AG08395 (cell line): Measurements from ENCODE around the gene MMAB.

Experiments used
- DNase-seq: peaks from one replicate; pipeline ENCODE4 v3.0.0; 2012; ENCODE audit warnings: mixed read lengths, low spot score

MMAB gene

DNA sequence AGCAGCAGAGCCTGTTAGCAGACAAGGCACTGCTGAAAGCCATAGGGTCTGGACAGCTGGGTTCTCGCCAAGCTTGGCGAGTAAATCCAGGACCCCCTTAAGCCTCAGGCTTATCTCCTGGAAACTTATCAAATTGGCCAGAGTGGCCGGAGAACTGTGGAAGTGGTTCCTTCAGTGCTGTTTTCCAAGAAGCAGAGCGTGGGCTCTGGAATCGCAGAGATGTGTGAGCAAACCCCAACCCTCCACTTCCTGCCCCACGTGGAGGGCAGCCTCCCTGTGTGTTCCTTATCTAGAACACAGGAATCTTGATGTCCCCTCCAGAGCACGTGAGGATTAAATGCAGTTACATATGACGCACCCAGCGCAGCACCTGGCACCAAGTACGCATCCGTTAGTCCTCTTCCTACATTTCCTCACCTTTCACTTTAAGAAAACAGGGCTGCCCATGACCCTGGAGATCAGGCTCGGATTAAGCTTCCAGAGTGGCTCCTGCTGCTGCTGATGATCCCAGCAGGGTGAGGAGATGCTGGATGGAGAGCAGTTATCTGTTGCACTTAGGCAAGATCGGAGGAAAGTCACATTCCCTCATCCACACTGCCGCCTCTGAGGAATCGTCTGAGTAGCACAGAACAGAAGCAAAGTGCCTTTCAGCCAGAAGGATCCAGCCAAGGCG, 35.0 kb downstream of the MMAB start:
- DNase-seq, result no peak

DNA sequence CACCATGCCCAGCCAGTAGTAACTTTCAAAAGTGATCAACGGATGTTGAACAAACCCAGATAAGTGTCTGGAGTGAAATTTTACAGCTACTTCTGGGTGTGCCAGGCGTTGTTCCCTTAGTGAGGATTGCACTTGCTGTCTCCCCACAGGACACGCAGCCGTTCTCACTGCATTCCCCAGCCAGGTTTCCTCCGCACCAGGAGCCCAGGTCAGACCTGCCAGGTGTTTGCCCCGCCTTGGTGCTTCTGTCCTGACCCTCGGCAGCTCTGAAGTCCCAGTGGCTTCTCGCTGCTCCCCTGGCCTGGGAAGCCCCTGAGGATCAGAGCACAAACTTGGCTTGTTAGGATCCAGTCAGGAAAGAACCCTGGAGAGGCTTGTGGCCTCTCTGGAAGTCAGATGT, 36.2 kb downstream of the MMAB start:
- DNase-seq, result no peak

DNA sequence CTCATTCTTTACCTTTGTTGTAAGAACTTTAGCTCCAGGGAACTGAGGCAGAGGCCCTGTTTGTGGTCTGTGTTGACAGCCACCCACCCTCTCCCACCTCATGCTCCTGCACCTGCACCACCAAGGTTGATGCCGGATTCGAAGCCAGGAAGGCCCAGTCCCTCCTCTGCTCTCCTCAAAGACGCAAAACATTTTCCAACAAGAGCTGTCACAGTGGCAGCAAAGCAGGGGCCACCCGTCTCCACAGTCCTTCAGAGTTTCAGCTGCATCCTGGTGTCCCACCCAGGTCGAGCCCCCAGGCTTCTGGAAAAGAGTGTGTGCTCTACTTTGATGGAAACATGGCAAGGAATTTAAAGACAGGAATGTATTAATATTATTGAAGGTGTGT, 37.4 kb downstream of the MMAB start:
- DNase-seq, result no peak

DNA sequence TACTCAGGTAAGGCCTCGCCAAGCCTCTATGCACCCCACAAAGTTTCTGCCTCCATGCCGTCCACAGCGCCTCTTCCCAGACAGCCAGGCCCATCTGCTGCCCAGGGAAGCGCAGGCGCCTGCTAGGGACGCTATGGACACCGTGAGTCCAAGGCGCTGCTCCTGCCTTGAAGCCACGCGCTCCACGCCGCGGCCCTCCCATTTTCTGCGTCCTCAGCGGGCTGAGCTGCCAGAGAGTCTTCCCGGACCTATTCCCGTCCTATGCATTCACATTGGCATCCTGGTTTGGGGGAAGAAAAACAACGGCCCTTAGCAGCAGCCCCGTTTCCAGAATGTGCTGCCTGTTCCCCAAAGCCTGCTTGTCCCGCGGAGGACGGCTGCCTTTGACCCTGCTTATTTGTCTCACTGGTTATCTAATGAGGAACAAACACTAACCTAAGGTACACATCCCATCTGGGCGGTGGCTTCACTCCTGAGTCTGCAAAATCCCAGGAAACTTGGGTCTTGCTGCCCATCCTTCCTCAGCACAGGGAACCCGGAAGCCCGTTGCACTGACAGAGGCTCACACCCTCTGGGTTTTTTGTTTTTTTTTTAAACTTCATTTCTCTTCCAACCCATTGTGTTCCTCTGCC, 38.0 kb downstream of the MMAB start:
- no peak for DNase-seq

DNA sequence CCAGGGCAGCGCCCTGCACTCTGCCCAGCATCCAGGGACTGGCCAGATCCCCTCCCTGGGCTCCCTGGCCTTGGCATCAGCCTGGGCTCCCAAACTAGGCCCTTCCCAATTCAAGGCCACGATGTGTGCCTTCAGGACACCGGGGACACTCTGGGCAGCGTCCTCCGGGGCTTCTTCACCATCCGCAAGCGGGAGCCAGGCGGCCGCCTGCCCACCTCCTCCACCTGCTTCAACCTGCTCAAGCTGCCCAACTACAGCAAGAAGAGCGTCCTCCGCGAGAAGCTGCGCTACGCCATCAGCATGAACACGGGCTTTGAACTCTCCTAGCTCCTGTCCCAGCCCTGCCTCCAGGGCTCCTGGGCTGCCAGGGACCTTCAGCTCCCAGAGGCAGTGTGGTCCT, 38.8 kb downstream of the MMAB start:
- no peak for DNase-seq

DNA sequence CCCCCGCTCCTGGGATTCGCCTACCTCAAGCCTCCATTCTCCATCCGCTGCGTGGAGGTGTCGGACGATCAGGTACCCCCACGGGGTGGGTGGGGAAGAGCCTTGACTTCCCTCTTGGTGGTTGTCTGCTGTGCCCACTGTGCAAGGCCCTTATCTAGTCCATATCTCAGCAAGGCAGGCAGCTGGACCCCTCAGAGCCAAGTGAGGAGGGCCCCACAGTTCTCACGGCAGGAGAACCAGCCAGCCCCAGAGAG, 39.9 kb downstream of the MMAB start:
- no peak for DNase-seq

DNA sequence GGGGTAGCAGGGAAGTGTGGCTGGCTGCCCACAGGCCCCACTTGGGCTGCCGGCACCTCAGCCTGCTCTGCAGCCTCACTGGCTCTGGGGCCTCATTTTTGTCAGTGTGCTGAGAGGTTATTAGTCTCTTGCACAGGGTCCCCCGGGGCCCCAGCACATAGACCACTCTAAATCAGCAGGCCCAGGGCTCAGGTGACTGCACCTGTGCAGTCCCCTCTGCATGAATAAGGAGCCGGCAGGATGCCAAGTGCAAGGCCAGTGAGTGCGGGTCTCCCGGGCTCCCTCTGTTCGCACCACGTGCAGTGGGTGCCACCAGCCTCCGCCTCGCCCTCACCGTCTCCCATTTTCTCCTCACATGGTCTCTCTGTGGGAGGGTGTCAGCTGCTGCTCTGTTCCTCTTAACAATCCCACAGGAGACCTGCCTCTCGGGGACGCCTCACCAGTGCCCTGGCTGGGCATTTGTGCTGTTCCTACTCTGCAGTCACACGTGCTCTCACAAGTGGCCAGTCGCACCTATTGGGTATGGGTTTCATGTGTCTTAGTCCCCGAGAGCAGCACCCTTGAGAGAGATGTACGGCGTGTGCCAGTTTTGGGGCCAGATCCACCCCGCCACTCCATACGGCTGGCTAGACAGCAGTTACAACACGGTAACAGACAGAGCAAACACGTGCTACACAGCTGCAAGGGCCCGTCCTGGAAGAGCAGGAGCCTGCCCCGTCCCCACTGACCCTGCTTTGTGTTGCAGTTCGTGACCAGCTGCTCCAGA, 40.4 kb downstream of the MMAB start:
- DNase-seq, result no peak

DNA sequence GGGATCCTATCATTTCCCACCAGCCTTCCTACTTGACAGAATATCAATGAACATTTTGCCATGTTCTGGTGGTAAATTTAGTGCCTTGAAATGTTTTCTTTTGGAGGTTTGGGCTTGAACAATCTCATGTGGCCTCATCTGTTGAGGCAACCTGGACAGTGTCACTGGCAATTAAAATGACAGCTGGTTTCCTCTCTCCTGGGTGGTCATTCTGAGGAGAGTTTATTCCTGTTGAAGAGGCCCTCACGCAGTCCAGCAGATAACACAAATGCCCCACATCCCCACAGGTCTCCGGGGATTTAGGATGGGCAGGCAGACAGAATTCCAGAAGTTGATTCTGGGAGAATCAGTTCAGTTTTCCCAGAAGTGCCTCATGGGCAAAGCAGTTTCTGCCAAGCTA, 41.9 kb downstream of the MMAB start:
- no peak for DNase-seq

DNA sequence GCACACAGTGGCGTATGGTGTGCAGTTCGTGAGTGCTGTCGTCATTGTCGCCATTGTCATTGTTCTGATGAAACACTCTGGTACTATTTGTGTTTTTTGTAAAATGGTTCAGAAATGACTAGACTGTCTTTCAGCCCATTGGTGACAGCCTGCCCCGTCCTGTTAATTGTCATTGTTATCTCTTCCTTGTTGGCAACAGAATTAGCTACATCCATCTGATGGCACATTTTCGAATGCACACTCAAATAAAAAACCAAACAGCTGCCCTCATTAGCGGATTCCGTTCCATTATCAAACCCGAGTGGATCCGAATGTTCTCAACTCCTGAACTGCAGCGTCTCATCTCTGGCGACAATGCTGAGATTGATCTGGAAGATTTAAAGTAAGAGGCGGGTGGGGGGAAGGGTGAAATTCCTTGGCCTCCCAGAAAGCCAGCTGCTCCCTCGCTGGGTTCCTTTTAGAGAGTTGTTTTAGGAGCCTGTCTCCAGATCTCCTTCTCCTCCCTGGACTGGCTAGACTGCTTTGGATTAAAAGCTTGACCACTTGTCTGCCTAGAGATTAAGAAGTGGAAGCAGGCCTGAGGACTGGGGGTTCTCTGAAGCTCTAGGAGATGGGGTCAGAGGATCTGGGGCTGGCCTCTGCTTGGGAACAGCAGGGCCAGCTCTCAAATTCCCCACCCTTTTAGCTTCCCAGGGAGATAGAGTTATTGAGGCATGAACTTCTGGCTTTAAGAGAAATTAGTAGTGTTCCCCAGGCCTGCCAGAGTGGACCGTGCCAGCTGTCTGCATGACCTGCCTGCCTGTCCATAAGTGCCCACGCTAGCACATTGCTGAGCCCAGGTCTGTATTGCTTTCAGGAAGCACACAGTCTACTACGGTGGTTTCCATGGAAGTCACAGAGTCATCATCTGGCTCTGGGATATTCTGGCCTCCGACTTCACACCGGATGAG, 43.3 kb downstream of the MMAB start:
- DNase-seq, result no peak

DNA sequence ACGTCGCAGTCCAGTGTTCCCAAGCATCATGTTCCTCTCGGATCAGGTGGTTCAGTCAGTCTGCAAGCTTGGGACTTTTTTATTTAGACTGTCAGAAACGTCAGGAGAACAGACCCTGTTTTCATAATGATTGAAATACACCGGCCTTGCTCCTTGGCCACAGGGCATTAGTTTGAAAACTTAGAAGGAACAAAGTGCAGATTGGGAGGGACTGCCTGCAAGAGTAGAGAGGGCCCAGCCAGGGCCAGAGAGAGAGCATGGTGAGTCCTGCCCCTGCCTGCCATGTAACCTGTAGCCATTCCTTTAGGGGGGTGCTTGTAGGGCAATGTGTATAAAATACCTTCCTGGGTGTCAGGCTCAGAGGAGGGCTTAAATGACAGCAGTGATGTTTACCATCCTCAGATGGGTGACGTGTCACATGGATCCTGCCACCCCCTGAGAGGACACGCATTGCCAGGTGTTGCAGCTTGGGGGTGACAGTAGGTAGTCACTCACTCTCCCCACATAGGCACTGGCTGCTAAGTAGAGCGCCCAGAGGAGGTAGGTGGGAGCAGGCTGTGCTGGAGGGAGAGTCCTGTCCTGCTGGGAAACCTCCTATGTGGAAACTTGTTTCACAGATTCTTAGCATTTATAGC, 45.7 kb downstream of the MMAB start:
- no peak for DNase-seq

DNA sequence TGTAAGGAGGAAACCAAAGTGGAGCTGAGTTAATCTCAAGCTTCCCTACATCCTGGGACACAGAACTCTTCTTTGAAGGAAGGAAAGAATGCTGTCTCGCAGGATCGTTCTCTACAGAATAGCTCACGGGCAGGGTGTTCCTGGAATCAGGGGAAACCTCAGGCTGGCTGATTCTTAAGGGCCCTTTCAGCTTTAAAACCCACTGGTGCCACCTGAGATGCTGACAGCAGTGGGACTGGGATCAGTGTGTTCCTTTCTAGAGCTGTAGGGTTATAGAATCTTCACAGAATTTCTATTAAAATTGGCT, 48.1 kb downstream of the MMAB start:
- no peak for DNase-seq

DNA sequence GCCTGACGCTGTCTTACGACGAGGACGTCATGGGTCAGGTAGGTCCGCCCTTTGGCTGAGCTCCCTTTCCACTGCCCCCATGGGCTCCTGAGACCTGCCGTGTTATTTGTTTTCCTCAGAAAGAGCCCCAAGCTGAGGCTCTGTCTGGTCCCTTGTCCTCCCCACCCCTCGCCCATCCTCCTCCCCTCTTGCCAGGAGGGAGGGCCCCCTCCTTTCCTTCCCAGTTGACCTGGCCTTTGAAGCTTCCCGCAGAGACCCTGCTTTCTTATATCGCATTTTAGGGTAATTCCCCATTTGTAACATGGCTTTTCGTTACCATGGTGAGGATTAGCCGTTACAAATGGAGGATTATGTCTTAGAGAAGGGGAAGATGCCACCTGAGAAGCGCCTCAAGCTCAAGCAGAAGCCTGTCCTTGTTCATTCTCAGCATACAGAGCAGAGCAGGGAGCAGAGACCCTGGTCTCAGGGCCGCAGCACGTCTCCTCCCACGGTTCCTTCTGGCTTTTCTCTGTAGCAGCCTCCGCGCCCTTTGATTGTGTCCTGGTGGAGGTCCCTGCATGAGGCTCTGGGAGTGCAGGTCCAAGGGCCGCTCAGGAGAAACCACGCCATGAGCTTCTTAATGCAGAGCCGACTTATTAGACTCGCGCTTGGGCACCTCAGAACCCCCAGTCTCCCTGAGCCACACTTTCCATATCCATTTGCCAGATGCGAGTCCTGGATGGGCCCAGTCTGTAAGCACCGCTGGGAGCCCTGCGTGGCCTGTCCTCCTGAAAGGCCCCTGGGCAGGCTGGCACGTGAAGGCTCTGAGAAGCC, 48.6 kb downstream of the MMAB start:
- no peak for DNase-seq

DNA sequence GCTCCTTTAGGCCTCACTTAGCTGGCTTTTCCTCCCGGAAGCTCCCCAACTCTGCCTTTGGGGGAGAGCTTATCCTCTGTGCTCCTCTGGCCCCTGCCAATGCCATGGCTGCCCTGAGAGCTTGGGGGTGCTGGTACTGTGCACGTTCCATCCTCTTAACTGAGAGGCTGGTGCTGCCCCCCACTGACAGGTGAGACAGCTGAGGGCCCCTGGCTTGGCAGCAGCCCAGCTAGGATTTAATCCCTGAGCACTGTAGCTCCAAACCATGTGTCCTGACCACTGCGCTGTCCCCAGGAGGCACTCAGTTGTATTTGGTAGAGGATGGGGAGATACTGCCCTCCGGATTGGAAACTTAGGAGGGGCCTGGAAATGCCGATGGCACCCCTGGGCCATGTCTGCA, 49.8 kb downstream of the MMAB start:
- DNase-seq, result no peak

DNA sequence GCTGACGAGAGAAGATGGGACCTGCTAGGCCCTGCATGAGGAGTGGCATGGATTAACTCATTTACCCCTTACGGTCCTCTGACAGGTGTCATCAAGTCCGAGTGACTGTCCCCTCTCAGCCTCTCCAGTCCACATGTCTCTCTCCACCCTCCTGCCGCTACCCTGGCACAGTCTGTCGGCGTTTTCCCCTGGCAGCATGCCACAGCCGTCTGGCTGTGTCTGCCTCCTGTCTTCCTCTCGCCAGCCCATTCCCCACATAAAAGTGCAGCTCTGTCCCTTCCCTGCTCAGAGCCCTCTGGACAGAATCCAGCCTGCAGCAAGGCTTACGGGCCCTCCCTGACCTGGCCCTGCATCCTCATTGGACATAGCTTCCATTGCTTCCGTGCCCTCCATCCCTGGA, 50.2 kb downstream of the MMAB start:
- DNase-seq, result no peak

DNA sequence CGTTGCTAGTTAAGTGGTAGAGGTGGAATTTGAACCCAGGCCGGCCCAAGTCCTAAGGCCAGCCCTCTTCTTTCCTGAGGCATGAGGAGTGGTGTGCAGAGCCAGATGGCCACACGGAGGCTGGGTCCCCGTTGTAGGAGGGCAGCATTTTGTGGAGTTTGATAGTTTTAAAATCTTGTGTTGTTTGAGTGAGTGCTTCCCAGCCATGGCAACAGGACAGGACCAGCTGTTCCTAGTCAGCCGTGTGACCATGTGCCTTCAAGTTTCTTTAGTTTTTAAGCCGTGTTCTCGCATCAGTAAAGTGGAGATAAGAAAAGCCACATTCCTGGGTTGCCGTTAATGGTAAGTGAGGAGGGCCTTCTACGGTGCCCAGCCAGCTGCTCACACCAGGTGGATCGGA, 51.5 kb downstream of the MMAB start:
- no peak for DNase-seq

DNA sequence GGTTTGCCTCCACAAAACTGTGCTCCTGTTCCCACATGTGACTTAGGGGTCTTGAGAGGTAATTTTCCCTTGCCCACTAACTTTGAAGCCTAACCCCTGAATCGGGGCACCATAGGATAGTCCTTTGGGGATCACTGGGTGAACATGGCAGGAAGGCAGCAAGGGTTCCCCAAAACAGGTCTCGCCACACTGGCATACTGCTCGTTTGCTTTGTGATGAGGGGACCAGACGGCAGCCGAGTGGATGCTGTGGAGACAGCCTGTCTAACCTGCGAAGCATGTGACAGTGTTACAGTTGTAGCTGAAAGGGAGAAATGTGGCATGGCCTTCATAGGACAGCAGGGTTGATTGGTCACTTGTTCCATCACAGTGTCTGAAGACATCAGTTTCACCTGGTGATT, 53.5 kb downstream of the MMAB start:
- DNase-seq, result no peak

DNA sequence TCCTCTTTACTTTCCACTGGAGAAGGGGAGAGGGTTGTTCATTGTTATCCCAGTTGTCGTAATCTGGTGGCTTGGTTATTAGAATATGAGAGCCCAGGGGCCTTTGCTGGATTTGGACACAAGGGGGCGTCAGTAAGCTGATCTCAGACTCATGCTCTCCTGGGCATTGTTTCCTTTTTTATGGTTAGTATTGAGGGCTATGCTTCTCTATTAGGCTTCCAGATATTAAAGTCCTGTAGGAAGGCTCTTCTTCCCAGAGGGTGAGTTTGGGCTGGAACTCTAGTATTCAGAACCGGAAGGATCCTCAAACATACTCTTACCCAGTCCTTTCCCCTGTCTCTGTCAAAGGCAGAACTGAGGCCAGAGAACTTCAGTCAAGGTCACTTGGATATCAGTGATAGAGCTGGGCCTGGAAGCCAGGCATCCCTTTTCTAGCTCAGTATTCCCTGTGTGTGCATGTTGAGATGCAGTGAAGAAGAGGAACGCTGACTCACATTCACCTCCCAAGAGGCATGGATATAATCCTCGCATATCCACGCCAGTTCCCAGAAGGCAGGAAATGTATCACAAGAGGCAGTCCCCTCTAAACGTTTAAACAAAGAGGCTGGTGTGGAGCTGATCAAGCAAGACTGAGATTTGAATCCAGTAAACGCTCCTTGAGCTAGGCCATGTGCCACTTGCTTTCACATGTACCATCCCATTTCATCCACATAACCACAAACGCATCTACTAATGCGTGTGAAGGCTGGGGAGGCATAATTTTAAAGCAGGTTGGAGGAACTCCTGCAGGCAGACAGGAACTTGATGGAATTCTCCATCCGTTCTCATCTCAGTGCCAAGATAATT, 54.3 kb downstream of the MMAB start:
- peak; percentile 82 for DNase-seq

DNA sequence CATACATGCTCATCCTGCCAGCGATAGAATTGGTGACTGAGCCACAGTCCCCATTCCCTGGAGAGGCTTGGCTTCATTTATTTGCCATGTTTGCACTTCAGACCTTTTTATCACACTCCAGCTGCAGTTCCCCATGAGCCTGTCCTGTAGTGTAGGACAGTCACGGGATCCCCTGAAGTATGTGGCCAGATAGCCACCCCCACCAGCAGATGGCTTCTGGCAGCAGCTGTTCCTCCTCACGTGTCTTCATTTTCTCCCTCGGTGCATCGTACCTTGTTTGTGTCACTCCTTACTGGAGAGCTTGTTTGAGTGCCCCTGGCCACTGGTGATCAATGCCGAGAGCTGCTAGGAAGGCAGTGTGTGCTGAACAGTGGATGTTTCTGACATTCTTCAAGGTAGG, 55.7 kb downstream of the MMAB start:
- DNase-seq, result no peak

DNA sequence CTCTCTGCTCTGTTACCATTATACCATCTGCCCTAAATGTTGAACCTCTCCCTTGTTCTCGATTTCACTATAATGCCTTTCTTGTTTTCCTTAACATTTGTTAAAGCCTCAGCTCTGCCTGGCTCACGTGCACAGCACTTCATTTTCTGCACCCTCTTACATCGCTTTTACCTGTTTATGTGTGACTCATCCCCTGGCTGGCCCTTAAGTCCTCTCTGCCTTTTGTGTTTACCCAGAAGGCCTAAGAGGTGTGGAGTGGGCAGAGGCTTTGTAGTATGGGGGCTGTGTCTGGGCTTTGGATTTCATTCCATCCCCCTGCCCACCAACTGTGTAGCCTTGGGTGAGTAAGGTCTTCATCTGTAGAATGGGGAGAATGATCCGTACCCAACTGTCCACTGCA, 59.3 kb downstream of the MMAB start:
- DNase-seq, result no peak

DNA sequence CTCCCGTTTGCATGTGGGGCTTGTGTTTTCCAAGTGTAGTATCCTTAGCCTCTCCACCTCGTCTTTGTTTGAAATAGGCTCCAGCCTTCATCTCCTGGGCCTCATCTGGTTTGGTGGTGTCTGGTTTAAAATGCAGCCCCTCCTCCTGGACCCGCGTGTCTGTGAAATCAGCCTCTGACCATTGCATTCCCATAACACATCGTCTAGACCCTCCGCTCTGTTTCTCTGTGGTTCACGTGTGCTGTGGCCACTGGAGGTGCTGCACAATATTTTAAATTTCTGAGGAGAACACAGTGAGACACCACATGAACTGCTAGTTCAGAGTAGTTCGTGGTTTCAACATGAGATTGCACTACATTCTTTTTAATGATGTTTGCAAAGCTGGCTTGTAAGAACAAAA, 60.3 kb downstream of the MMAB start:
- DNase-seq, result no peak

DNA sequence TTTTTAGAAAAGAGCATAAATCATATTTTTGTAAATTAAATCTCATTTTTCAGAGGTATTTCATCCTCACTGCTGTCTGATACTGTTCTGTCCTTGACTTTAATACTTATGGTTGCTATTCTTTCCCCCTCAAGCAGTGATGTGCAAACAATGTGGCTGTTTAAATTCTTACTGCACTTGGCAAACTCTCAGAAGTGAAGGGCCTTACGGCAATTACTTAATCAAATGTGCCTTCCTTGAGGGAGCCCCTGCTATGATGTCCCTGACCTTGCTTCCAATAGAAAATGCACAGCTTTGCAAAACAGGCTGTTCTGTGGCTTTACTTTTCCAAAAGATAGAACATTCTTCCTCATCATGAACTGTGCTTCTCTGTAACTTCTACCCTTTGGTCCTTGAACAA, 60.7 kb downstream of the MMAB start:
- DNase-seq, result no peak
